Fibroblast of skin of abdomen (primary cell): ENCODE measurements around the gene PXK.

Experiments used
- DNase-seq: peaks from one replicate; pipeline ENCODE4 v3.0.0-alpha.2; 2013

The PXK gene

DNA sequence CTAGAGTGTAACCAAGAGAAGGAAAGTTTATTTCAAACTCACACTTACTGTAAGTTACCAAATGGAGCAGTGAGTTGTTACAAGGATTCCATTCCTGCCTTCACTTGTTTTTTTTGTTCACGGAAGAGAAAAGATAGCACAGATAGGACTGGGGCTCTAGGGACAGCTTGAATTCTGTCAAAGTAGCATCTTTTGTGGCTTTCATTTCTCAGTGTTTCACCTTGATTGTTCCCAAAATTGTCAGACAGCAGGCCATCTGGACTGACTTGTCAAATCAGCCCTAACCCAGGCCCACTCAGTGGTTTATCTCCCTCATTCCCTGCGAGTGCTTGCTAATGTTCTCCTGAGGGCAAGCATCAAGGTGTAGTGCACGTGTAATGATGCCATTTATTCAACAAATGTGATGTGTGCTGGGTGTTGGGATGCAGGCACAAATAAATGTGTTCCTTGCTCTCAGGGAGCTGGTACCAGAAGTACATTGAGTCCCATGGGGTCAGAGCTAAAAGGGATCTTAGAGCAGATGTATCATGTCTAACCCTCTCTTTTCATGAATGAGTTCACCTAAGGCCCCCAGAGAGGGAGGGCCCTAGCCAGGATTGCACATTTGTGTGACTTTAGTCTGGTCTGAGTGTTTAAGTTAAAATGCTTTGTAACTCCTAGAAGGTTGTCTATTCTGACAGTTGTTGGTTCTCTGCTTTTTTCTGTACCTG is 51.8 kb downstream of the PXK start:
- peak; percentile 16 for DNase-seq

DNA sequence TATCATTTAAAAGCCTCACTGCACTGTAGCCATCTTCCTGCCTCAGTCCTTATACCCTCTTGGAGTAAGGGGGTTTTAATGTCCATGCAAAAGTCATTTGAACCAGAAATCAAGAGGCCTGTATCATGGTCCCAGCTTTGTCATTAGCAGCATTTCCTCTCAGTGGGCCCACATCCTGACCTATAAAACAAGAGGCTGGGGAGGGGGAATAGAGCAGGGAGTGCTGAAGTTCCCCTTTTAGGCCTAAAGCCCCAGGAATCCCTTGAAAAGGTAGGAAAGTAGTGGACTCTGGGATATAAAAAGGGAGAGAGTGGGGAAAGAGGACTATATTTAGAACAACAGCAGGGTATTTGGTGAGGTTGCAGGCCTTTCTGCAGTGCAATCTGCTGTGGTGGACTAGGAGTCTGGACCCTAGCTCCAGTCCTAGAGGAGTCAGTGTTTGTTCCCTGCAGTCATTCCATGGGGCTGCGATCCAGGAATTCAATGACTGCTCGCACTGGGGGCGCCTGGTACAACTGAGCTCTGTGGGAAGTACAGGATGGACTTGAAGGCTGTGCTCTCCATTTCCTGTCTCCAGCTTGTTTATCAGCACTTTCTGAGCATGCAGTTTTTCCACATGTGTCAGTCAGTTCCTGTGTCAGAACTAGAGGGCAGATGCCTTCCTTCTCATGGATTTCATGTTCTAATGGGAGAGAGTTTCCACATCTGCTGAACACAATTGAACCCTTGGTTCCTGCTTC is 54.1 kb downstream of the PXK start:
- peak; percentile 78 for DNase-seq

DNA sequence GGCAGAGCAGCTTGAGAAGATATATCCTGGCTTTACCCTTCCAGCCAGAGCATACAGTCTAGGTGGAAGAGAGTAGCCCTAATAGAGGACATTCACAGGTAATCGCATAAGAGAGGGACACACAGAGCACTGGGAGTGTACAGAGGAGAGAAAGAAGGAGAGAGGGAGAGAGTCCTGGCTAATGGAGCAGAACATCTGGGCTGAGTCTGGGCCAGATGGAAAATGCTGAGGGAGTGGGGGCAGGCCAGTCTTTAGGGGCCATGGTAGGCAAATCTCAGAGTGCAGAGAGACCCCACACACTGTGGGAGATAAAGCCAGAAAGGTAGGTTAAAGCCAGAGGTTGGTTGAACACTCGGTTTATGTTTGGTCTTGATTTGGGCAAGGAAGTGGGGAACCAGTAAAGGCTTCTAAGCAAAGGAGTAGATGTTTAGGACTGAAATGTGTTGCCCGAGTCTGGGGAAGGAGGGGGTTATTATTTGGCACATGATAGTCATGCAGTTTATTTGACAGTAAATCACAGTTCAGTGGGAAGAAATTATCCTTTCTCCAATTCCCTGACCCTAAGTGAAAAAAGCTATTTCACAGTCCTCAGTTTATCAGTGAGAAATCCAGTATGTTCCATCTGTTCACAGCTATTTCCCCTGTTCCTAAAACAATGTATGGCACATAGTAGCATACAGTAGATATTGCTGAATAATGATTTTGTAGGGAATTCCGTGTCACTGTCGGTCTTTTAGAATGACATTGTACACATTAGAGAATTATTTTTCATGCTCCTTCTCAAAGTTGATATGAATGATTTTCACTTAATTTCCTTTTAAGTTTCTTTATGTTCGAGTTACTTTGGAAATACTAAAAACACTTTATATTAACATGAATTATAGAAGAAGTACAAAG is 55.2 kb downstream of the PXK start:
- DNase-seq = peak; percentile 13

DNA sequence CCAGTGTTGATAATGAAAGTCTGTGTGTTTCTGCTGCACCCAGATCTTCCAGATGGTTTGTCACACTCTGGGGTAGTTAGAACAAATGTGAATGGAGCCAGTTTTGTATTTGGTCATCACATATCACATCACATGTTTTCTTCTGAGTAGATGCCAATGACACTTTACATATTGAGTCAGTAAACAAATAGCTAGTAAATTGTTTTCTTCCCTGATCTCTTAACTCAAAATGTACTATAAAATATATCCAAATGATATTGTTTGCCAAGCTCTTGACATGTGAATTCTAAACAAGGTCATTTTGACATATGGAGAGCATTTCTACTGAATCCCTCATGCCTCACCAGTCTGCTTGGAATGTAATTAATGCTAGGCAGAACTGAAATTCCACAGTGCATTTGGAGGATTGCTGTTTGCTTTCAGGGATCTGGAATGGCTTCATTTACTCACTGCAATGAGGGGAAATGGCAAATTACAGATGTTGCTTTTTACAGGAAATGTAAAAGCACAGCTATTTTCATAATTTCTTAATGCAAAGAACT is 55.9 kb downstream of the PXK start:
- DNase-seq = peak; percentile 90

DNA sequence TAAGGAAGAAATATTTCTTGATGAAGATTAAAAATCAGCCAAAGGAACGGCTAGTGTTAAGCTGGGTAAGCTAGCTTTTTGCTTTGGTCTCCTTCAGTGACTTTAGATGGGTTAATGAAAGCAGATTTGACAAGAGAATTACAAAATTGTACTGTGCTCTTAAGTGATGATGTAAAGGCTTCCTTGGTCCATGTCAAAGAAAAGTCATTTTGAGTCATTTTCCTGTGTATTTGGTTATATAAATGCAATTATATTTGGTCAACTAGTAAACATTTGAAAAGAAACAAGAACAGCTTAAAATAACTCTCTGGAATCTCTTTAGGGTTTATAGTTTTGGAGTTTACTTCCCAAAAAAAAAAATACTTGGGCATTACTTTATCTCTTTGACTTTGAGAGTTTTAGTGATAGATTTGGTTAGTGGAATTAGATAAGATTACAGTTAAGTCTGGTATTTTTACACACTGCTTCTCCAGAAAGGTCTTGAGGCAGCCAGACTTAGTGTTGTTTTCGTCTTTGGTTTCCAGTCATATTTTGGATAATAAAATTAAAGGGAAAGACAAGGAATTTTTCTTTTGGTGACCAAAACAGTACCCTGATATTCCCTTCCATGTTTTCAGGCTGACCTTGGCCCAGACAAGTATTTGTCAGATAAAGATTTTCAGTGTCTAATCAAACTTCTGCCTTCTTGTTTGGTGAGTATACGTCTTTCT is 58.6 kb downstream of the PXK start:
- no peak for DNase-seq

DNA sequence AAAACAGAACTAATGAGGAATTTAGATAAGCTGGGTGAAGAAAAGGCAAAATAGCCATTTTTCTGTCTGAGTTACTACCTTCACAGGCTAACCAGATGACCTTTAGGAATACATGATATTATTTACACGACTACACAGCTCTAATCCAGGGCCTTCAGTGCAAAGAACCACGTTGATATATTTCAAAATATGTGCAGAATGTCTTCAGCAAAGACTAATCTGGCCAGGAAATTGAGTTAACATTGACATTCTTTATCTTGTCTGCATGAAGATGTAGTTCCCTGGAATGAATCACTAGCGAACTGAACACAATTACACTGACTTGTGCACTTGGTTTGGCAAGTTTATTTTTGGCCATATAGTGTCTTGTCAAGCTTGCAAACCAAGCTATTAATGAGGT is 59.5 kb downstream of the PXK start:
- DNase-seq = peak; percentile 36

DNA sequence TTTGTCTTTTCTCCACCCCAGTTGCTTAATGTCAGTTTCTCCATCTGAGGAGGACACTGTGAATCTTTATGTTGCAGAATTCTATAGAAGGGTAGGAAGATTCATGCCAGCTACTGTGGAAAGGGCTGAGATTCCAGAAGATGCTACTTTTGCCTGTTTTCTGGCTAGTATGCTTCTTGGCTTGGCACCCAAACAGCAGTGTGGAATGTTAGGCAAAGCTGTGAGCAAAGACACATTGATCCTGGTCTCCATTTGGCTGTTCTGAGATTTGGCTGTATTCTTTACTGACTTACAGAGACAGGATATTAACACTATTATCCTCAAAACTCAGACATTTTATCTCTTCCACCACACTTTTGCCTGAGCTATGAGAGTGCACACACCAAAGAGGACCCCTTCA is 61.6 kb downstream of the PXK start:
- DNase-seq = no peak

DNA sequence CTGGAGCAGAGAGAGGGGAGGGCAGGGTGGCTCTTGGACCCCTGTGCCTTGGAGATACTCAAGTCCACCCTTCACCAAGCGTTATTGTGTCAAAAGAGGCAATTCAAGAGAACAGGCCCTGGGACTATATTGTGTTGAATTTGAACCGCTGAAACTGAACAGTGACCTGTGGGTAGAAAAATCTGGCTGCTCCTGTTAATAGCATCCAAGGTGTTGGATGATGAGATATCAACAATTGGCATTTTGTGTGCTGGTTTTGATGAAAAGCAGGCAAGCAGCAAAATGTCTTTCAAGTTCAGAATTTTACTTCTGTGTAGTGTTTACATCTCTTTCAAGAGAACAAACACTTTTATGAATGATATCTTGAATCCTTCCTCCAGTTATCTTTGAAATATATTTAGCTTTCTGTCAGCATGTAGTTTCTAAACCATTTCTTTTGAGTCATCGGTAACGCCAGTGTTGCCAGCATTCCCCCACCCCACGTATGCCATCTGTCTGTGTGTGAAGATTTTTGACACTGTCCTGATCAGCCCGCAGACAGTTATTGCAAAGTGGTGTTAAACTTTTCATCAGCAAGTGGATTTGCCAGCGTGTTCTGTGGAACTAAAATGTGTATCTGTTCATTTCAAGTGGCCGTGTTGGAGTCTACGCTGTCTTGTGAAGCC is 66.1 kb downstream of the PXK start:
- DNase-seq = no peak

DNA sequence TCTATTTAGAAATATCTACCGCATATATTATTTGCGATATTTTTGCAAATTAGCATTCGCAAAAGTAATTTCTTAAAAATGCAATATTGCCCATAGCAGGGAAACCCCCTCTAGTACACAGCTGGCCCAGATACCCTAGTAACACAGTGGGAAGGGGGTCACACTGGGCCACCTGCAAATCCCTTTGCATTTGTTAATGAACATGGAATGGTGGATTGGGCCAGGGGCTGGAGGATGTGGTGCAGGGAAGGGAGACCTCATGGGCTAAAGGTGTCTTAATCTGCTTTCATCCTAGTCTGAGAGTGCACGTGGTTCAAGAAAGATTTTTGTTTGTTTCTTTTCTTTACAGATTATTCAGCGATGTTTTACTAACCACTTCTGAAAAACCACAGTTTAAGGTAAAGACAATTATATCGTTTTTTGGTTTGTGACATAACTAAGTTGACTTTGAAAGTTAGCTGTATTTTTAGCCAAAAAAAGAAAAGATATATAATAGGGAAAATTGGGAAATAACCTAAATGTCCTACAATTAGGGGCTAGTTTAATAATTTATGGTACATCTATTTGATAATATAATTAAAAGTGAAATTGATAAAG is 70.9 kb downstream of the PXK start:
- DNase-seq = no peak

DNA sequence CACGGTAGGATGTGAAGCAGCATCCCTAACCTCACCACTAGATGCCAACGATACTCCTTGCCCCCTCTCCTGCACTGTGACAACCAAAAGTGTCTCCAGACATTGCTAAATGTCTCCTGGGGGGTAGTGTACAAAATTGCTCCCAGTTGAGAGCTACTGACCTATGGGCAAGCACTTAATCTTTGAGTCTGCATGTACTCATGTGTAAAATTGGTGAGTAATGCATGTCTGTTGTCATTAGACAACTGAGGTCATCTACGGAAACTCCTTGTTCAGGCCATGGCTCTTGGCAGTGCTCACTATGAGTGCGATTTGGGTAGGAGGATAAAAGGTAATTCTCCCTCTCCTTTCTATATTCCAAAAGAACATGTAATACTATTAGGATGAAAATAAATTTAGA is 71.7 kb downstream of the PXK start:
- DNase-seq = peak; percentile 72

DNA sequence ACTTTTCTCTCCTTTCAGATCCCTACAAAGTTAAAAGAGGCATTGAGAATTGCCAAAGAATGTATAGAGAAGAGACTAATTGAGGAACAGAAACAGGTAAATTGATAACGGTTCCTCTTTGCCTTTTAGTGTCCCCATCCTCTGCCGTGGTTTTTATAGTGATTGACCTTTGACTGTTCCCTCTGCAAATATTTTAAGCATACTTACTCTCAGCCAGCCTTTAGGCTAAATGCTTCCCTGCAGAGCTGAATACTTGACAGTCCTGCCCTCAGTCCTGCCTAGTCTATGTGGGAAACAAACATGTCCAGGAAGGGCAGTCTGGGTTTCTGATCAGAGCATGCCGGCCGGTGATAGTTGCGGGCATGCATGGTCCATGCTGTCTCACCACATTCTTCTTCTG is 76.2 kb downstream of the PXK start:
- no peak for DNase-seq

DNA sequence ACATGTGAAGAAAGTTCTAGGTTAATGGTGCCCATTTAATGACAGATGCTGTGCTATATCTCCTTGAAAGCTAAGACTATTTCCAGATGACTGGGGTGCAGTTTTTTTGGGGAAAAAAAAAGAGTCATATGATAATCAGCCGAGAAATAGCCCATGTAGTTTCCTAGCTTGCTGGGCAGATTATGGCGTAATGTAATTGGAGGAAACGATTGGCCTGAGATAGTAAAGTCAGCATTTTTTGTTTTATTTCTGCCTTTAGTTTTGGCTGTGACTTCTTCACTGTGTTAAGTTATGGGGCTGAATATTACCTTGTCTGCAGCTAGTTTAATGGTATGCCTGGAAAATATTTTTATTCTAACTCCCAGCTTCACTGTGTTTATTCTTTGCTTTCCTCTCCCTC is 77.0 kb downstream of the PXK start:
- no peak for DNase-seq

DNA sequence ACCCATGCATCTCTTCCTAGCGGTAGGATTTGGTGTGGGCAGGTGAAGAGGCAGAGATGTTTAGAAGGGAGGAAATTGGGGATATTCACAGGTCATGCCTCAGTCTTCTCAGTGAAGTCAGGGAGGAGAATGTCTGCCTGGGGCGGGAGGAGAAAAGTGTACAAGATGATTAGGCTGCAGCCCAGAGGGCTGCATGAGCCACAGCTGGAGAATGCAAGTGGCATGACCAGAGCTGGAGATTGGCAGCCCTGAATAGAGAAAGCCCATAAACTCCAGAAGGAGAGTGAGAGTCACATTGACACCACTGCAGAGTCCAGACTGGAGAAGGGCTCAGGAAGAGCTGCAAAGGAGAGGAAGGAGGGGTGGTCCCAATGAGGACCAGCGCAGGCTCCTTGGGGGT is 78.3 kb downstream of the PXK start:
- DNase-seq = no peak

DNA sequence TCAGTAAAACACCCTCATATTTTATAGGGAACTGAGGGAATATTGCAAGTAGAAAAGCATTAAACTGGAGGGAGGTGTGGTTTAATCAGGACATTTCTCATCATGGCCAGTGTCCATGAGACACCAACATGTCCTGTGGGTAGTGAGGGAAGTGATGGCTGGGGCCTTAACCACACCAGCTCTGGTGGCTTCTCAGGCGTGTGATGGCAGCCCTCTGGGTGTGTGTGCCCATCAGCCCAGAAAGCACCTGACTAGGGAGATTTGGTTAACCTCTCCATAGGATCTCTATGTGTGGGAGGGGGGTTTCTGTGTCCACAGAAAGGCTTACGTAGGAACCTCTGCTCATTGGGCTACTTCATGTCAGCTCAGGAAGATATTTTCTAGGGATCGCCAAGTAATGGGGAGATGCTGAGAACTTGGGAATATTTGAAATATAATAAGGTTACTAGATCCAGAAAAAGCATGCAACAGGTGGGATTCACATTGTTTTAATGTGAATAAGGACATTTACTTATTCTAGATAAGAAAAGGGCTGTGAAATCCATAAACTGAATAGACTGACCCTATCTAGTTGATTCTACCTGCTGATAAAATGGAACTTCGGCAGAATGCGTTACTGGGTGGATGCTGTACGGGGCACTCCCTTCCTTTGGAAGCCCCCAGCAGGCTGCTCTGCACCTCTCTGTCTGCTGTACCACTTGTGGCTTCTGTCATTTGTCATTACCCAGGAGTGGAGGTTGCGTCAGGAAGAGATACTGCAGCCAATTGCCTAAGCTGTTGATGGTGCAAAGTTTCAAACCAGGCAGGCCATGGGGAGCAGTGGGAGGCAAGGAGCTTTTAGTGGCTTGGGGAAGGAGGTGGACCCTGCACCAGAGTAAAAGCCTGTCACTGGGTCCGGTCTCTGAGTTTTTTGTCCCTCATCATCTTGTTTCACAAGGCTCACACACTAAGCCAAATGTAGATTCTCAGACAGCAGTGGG is 79.4 kb downstream of the PXK start:
- no peak for DNase-seq

DNA sequence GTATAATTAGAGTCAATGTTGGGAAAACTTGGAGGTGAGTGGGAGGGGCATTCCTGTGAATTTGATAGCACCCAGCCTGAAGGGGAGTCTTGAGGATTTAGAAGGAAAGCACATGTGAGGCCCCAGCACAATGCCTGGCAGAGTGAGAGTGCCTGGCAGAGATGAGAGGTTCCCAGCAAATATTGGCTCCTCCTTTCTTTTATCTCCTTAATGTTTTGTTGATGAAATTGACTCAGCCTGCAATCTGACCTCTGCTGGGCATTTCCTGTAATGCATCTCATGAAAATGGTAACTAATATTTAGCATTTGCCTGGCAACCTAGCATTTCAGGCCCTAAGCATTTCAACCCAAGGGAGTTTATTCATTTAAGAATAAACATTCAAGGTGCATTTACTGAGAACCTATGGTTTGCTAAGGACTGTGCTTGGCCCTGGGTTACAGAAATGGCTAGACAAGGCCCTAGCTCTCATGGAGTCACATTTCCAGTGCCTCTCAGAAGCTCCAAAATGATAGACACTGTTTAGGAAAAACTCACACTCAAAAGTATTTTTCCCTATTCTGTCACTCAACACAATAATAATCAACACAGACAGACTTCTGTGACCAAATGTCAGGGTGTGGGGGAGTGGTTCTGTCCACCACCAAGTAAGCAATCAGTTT is 82.0 kb downstream of the PXK start:
- DNase-seq = peak; percentile 60

DNA sequence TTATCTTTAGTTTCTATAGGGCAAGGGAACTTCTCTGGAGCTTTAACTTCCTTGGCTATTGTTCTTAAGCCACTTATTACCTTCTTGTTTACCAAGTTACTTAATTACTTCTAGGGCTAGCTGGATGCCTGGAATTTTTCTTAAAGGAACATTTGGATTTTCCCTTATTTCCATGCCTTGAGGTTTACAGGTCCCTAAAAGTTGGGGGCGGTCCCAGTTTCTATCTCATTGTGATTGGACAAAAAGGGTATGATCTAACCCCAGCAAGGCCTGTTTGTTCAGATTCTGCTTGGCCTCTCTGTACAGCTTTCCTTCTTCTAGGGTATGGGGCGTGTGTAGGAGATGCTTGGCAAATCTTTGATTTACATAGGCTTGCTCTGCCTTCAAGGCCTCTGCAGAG is 83.5 kb downstream of the PXK start:
- DNase-seq = no peak

DNA sequence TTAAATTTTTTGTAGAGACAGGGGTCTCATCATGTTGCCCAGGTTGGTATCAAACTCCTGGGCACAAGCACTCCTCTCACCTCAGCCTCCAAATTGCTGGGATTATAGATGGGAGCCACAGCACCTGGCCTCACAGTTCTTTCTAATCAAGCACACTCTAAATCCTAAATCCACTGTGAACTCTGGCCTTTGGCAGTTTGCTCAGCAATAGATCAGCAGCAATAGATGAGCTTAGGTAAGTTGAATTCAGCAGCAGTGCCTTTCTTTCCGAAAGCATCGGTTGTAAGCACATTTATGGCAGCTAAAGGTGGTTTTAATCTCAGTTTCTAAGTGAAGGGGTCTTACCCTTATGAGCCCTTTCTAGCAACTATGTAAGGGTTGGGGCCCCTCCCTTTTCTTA is 84.4 kb downstream of the PXK start:
- no peak for DNase-seq

DNA sequence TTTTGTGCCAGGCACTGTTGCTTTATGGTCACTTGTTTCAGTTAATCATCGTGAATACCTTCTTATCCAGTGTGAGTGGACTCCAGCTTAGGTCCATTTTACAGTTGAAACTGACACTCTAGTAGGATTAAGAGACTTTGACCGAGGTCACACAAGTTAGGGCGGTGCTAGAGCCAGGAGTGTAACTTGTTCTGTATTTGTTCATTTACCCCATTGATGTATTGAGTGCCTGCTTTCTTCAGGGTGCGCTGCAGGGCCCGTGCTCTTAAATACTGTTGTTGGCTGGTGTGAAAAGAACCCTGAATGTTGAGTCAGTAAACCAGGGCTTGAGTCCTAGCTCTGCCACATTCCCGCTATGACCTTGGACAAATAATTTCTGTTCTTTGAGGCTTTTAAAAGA is 85.5 kb downstream of the PXK start:
- DNase-seq = no peak

DNA sequence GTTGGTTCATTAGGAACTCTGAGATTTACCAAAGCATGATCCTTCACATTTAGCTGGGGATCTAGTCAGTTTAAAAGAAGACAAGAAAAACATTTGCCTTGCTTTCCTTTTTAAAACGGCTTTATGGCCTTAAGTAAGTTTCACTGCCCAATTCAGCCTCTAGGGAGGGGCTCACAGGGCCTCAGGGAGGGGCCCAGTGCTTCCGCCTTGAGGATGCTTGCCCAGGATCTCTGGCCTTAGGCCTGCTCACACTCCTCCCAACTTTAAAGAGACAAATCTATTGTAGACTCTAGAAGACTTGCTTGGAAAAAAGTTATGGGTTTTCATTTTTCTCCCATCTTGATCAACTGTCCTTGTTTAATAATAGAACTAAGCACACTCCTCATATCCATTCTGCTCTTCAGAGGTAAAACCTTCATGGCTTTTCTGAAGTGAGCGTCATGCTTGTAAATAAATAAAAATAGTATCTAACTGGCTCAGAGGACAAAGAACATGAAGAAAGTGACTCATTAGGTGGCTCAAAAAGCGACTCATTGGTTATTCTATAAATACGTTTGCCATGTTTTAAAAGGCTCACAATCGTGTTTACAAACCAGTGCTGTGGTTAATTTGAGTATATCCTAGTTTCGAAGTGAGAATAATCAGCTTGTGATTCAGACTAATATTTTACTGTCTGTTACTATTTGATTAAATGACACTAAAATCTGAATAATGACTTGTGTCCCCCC is 87.3 kb downstream of the PXK start:
- no peak for DNase-seq
